C4-2B (cell line): ENCODE data around the gene PDE1A.

Experiments used
- CTCF ChIP-seq: fragments of 450-650 bp; conservative IDR thresholded peaks from 2 replicates; pipeline ENCODE4 v1.5.1; 2017; ENCODE audit warnings: mild to moderate bottlenecking
- ZFX ChIP-seq: fragments of 450-650 bp; IDR thresholded peaks from 2 replicates; pipeline ENCODE4 v1.6.1; 2017

- TF ChIP-seq CTCF (no peak), ZFX (no peak)
Observed at GRCh38 chr2:182220998-182221397, 205.8 kb downstream of the PDE1A start.
